GM21717 (cell line): ENCODE results near the gene NFKBIE.

Experiments
- ATAC-seq: cut with Tn5 transposase; IDR thresholded peaks from one replicate; pipeline ENCODE4 v1.9.1; 2021; ENCODE audit warnings: mild to moderate bottlenecking, moderate library complexity; ENCODE audit not compliant: unreplicated experiment

The NFKBIE gene

DNA sequence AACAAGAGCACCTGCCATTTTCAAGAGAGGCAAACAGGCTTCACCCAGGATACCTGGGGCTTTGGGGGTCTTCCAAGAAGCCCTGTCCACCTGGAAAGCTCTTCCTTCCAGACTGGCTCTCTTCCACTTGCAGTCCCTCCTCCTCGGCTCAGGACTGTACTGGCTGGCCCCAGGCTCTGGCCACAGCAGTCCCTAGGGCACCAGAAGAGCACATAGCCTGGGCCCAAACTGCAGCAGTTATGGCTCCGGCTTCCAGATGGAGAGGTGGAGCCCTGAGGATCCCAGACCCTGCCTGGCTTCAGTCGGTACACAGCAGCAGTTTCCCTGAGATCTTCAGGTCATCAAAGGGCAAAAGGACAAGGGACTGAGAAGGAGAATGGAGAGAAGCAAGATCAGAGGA, 6.4 kb downstream of the NFKBIE start:
- no peak for ATAC-seq

- no peak for ATAC-seq
These were observed 7.0 kb downstream of the NFKBIE start for GRCh38 chr6:44258325-44258863.

GRCh38 chr6:44257753-44258324, 7.5 kb downstream of the NFKBIE start:
- ATAC-seq: peak; percentile 23

DNA sequence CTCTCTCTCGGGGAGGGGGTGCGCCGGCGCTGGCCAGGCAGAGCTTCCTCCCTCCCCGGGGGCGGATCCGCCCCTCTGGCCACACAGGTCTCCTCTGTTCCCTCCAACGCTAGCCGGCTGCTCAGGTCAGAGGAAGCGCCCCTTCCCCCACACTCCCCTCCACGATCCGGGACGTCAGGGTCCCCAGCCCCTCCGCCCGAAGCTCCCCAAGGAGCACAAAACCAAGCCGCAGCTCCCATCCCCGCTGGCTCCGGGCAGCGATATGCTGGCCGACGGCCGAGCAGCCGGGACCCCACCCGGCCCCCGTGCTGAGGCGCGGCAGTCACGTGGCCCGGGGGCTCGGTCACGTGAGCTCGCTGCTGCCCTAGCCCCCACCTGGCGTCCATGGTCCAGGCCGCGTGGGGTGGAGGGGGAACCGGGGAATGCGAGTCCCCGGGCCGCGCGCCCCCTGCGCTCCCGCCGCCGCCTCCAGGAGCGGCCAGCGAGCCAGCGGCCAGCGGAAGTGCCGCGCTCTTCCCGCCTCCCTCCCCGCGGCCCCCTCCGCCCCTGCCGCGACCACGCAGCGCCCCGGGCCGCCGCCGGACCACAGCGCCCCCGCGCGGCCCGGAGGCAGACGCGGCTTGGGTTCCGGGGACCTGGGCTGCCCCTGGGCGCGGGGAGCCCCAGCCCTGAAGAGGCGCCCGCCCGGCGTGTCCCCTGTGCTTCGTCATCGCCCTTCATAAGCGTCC, 8.2 kb downstream of the NFKBIE start, which contains the start of gene SLC35B2:
TSS of gene SLC35B2 (minus strand) at position 504 of the 728 bp plus-strand sequence. CDS start at position 386, 118 bp downstream.
- peak; percentile 37 for ATAC-seq

DNA sequence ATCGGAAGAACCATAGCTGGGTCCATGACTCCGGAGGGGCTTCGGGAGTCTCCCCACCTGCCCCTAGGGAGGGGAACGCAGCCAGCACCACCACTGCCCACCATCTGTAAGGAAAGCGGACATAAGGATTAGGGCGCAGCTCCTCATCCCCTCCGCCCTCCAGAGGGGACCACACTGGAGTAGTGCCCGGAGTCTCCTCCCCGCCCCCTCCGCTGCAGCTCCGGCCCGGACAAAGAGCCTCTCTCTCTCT, 8.7 kb downstream of the NFKBIE start:
- ATAC-seq: peak; percentile 16

DNA sequence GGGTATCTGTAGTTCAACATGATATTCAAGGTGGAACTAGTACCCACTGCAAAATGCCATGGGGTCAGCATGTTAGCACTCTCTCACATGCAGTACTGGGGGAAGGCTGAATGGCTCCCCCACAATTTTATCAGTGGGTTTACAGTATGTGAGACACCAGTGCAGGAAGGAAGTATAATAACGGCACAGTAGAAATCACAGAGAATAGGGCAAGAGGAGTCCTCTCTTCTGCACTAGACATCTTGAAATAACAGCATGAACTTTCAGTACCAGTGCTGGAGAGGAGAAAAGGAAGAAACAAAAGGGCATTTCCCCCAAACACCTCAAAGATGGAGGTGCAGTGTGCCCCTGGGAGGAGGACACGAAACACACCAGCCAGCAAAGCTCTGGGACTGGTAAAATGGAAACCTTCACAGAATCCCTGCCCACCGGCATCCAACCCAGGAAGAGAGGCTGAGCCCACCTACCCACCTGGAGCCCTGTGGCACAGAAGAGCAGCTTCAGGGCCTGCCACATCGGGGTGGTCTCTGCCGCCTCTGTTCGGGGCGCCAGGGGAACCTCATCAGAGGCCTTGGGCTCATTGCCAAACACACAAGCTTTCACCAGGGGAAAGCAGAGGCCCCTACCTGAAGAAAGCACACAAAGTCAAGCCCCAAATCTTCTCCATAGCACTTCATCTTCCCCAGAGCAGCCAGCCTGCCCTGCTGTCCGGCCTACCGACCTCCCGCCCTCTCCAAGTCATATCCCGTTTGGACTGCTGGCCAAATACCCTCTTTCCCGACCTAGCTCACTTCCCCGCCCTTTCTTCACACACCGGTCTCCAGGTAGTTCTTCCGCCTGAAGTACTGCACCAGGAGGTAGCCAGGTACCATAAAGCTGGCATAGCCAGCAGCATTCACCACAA, 9.2 kb downstream of the NFKBIE start:
- ATAC-seq: no peak

- ATAC-seq: no peak
These were observed 10.1 kb downstream of the NFKBIE start for GRCh38 chr6:44255105-44255808.

DNA sequence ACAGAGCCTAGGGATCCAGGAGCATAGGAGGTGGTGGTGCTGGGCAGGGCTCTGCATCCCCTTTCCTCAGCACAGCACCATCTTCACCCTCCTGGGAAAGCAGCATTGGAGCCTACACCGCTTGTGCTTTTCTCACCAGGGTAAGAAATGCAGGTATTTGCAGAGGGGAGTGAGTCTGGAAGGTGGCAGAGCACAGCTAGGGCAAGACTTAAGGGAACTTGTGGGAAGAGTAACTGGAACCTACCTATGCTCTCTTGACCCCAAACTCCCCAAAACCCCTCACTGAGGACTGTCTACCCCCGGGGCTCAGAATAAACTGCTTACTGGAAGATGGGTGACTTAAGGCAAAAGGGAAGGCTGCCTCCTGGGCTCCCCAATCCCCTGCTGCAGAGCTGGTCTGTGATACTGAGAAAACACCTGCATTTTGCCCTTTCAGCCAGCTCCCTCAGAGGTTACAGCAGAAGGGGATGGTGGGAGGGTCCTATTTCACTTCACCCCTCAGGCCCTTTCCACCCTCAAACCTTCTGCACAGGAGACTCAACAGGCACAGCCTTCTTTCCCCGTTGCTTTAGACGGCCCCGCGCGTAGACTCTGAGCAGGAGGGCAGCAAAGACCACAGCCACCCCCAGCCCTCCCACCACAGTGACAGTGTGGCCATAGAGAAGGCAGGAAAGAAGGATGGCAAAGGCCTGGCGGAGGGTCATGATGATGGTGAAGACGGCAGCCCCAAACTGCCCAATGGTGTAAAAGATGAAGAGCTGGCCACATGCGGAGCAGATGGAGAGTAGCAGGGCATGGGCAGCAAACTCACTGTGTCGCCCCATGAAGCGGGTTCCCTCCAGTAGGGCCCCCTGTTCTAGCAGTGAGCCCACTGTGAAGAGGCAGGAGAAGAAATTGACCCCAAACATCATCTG, 10.9 kb downstream of the NFKBIE start:
- no peak for ATAC-seq

- ATAC-seq: no peak
These were observed 11.8 kb downstream of the NFKBIE start for GRCh38 chr6:44253307-44254101.

DNA sequence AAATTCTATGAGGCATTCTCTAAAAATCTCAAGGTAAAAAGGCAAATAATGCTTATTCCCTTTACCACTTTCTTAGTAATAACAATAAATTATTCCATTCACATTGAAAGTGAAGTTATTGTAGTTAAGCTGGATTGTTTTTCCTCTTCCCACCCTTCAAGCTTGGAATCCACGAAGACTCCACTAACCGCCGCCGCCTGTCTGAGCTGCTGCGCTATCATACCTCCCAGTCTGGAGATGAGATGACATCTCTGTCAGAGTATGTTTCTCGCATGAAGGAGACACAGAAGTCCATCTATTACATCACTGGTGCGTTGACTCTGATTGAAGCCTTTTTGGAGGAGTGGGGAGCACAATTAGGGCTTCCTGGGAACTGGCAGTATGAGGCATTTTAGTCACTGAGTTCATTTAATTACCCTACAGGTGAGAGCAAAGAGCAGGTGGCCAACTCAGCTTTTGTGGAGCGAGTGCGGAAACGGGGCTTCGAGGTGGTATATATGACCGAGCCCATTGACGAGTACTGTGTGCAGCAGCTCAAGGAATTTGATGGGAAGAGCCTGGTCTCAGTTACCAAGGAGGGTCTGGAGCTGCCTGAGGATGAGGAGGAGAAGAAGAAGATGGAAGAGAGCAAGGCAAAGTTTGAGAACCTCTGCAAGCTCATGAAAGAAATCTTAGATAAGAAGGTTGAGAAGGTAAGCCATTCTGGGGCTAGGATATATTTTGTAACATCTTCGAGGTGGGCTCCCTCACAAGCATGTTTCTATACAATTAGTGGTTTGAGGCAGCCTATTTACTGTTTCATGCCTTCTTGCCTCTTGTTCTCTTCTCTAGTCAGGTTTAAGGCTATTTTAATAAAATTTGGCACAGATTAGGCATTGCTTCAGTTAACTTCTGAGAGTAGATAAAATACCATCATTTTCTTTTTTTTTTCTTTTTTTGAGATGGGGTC, 13.5 kb downstream of the NFKBIE start:
- no peak for ATAC-seq

GRCh38 chr6:44250718-44251123, 14.6 kb downstream of the NFKBIE start:
- no peak for ATAC-seq

DNA sequence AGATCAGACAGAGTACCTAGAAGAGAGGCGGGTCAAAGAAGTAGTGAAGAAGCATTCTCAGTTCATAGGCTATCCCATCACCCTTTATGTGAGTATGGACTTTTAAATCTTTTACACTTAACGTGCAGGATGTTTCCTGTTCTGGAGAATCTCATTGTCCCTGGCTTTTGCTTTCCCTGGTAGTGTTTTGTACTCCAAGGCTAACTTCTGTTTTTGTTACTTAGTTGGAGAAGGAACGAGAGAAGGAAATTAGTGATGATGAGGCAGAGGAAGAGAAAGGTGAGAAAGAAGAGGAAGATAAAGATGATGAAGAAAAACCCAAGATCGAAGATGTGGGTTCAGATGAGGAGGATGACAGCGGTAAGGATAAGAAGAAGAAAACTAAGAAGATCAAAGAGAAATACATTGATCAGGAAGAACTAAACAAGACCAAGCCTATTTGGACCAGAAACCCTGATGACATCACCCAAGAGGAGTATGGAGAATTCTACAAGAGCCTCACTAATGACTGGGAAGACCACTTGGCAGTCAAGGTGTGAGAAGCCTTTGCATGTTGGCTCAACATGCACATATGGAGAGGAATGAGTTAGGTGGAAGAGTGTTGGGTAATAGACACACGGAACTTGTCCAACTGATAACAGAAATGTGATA, 15.2 kb downstream of the NFKBIE start:
- ATAC-seq: no peak

- ATAC-seq: no peak
These were observed 16.1 kb downstream of the NFKBIE start for GRCh38 chr6:44249082-44249748.

DNA sequence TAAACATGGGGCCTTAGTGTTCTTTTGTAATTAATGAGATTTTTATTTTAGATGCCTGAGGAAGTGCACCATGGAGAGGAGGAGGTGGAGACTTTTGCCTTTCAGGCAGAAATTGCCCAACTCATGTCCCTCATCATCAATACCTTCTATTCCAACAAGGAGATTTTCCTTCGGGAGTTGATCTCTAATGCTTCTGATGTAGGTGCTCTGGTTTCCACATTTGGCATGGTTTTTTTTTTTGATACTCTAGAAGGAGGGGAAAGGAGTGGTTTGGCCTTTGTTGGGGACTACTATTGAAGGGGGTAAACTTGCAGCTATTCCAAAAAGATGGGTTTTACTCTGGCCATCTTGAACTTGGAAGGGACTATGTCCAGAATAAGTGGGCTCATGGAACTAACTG, 16.8 kb downstream of the NFKBIE start:
- no peak for ATAC-seq

DNA sequence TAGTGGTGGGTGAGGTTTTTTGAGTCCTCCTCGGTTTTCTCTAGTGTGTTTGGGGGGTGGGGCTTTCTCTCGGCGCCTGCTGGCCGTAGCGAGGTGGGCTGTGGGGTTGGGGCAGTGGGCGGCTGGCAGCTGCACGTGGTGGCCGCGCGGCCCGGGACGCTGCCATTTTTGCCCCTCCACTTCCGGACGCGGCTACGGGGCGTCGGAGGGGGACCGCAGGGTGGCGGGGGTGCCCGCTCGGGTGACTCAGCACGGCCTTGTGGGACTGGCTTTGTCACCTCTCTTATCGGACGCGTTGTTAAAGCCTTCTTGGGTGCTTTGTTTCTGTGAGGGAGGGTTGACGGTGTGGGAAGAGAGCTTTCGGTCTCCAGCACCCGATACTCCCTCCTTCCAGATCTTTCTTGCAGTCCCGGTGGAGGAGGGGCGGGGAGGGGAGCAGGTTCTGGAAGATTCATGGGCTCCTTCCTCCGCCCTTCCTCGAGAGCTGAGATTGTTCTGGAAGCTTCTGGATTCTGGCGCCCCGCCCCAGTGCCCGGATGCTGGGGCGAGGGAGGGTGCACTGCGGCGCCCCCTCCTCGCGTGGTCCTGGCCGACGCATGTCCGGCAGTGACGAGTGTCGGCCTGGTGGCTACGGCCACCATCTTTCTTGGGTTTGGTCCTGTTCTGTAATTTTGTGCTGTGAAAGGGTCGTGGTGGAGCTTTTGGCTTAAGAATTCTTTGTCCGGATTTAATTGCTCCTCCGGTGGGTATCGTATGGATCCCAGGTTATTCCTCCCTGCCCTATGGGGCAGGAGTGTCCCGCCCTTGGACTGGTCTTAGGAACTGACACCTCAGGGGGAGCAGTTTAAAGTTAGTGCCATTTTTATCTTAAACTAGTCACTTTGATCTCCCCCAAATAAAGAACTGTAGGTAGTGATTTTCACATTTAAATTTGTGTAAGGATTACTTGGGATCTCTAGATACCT, 17.7 kb downstream of the NFKBIE start:
- peak; percentile 25 for ATAC-seq
